Liver (tissue), 3 donors: ENCODE results near the gene COMMD10.

Experiments
- EGR1 ChIP-seq, 2 donors: IDR thresholded peaks; 2 replicates each; pipeline ENCODE4 v1.6.1; 2016 to 2018; ENCODE audit warnings: antibody characterized with exemption in 2 of 2, low read depth in 2 of 2
- FOXA2 ChIP-seq: IDR thresholded peaks from 2 replicates; pipeline ENCODE4 v1.6.1; 2016; ENCODE audit warnings: antibody characterized with exemption
- GABPA ChIP-seq, 2 donors: IDR thresholded peaks in 1 of 2; conservative IDR thresholded peaks in 1 of 2; 2 replicates each; pipeline ENCODE4 v1.6.1; 2016; ENCODE audit warnings: antibody characterized with exemption in 2 of 2, mild to moderate bottlenecking in 1 of 2, moderate library complexity in 1 of 2
- JUND ChIP-seq, 2 donors: IDR thresholded peaks; 2 replicates each; pipeline ENCODE4 v1.6.1; 2016; ENCODE audit warnings: antibody characterized with exemption in 2 of 2
- RAD21 ChIP-seq, 2 donors: IDR thresholded peaks; 2 replicates each; pipeline ENCODE4 v1.6.1; 2016; ENCODE audit warnings: antibody characterized with exemption in 2 of 2, mild to moderate bottlenecking in 2 of 2
- RXRA ChIP-seq, 2 donors: IDR thresholded peaks; 2 replicates each; pipeline ENCODE4 v1.6.1; 2017 to 2018; ENCODE audit warnings: antibody characterized with exemption in 2 of 2, mild to moderate bottlenecking in 1 of 2
- SP1 ChIP-seq: IDR thresholded peaks from 2 replicates; pipeline ENCODE4 v1.6.1; 2018; ENCODE audit warnings: antibody characterized with exemption, mild to moderate bottlenecking
- TAF1 ChIP-seq: conservative IDR thresholded peaks from 2 replicates; pipeline ENCODE4 v1.6.1; 2016; ENCODE audit warnings: antibody characterized with exemption, mild to moderate bottlenecking
- YY1 ChIP-seq: IDR thresholded peaks from 2 replicates; pipeline ENCODE4 v1.6.1; 2016; ENCODE audit warnings: antibody characterized with exemption, mild to moderate bottlenecking
- TF ChIP-seq, protein P1 (sequence below): fragments of 150-350 bp; IDR thresholded peaks from 2 replicates; pipeline ENCODE4 v1.5.1; 2017; ENCODE audit warnings: improper control_type of control experiment, low read depth, low read length; ENCODE audit not compliant: missing input control
- TF ChIP-seq, protein P2 (sequence below): IDR thresholded peaks from 2 replicates; pipeline ENCODE4 v1.6.1; 2016; ENCODE audit warnings: antibody characterized with exemption
- TF ChIP-seq, protein P3 (sequence below): IDR thresholded peaks from 2 replicates; pipeline ENCODE4 v1.6.1; 2016; ENCODE audit warnings: antibody characterized with exemption, mild to moderate bottlenecking
- TF ChIP-seq, protein P4 (sequence below): IDR thresholded peaks from 2 replicates; pipeline ENCODE4 v1.6.1; 2016; ENCODE audit warnings: antibody characterized with exemption
- donor health status: healthy.
- donor health status: healthy.

DNA sequence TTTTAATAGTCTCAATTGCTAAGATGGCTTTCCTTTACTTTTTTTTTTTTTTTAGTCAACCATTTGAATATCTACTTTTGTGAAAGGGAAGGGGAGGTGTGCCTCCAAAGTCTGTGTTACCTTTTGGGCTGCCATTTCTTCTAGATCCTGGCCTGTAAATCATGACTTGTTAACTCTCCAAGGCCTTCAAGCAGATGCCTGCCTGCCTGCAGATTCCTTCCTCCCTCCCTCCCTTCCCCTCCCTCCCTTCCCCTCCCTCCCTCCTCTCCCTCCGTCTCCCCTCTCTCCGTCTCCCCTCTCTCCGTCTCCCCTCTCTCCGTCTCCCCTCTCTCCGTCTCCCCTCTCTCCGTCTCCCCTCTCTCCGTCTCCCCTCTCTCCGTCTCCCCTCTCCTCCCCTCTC is 73.1 kb downstream of the COMMD10 start:
- TF ChIP-seq, protein P1, sequence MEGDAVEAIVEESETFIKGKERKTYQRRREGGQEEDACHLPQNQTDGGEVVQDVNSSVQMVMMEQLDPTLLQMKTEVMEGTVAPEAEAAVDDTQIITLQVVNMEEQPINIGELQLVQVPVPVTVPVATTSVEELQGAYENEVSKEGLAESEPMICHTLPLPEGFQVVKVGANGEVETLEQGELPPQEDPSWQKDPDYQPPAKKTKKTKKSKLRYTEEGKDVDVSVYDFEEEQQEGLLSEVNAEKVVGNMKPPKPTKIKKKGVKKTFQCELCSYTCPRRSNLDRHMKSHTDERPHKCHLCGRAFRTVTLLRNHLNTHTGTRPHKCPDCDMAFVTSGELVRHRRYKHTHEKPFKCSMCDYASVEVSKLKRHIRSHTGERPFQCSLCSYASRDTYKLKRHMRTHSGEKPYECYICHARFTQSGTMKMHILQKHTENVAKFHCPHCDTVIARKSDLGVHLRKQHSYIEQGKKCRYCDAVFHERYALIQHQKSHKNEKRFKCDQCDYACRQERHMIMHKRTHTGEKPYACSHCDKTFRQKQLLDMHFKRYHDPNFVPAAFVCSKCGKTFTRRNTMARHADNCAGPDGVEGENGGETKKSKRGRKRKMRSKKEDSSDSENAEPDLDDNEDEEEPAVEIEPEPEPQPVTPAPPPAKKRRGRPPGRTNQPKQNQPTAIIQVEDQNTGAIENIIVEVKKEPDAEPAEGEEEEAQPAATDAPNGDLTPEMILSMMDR, result no peak
- TF ChIP-seq, protein P2, sequence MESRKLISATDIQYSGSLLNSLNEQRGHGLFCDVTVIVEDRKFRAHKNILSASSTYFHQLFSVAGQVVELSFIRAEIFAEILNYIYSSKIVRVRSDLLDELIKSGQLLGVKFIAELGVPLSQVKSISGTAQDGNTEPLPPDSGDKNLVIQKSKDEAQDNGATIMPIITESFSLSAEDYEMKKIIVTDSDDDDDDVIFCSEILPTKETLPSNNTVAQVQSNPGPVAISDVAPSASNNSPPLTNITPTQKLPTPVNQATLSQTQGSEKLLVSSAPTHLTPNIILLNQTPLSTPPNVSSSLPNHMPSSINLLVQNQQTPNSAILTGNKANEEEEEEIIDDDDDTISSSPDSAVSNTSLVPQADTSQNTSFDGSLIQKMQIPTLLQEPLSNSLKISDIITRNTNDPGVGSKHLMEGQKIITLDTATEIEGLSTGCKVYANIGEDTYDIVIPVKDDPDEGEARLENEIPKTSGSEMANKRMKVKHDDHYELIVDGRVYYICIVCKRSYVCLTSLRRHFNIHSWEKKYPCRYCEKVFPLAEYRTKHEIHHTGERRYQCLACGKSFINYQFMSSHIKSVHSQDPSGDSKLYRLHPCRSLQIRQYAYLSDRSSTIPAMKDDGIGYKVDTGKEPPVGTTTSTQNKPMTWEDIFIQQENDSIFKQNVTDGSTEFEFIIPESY, result no peak
- no peak for TF ChIP-seq SP1
- no peak for TF ChIP-seq JUND (IDR thresholded peaks at IDR 0.05)
- TF ChIP-seq EGR1 (IDR thresholded peaks at IDR 0.05; ENCODE audit: low read depth in 2 of 2), result no peak
- TF ChIP-seq RAD21 (IDR thresholded peaks at IDR 0.05), result no peak
- TF ChIP-seq, protein P3, sequence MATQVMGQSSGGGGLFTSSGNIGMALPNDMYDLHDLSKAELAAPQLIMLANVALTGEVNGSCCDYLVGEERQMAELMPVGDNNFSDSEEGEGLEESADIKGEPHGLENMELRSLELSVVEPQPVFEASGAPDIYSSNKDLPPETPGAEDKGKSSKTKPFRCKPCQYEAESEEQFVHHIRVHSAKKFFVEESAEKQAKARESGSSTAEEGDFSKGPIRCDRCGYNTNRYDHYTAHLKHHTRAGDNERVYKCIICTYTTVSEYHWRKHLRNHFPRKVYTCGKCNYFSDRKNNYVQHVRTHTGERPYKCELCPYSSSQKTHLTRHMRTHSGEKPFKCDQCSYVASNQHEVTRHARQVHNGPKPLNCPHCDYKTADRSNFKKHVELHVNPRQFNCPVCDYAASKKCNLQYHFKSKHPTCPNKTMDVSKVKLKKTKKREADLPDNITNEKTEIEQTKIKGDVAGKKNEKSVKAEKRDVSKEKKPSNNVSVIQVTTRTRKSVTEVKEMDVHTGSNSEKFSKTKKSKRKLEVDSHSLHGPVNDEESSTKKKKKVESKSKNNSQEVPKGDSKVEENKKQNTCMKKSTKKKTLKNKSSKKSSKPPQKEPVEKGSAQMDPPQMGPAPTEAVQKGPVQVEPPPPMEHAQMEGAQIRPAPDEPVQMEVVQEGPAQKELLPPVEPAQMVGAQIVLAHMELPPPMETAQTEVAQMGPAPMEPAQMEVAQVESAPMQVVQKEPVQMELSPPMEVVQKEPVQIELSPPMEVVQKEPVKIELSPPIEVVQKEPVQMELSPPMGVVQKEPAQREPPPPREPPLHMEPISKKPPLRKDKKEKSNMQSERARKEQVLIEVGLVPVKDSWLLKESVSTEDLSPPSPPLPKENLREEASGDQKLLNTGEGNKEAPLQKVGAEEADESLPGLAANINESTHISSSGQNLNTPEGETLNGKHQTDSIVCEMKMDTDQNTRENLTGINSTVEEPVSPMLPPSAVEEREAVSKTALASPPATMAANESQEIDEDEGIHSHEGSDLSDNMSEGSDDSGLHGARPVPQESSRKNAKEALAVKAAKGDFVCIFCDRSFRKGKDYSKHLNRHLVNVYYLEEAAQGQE, result no peak
- no peak for TF ChIP-seq FOXA2
- TF ChIP-seq, protein P4, sequence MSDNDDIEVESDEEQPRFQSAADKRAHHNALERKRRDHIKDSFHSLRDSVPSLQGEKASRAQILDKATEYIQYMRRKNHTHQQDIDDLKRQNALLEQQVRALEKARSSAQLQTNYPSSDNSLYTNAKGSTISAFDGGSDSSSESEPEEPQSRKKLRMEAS, result no peak
- TF ChIP-seq TAF1, result no peak
- no peak for TF ChIP-seq YY1
- no peak for TF ChIP-seq RXRA (IDR thresholded peaks at IDR 0.05)
- TF ChIP-seq GABPA (IDR thresholded peaks at IDR 0.05 in 1 of 2, conservative IDR thresholded peaks at IDR 0.05 in 1 of 2), result no peak
